GM21737 (cell line): ENCODE data around the gene BAIAP2L1.
"Not testable (repeated sequence)": the region's sequence is repeated elsewhere in the genome, so short reads cannot be mapped to it uniquely, and the experiment has no call there.

Source experiments
- ATAC-seq: cut with Tn5 transposase; IDR thresholded peaks from one replicate; pipeline ENCODE4 v1.9.1; 2021; ENCODE audit warnings: mild to moderate bottlenecking, moderate library complexity; ENCODE audit not compliant: unreplicated experiment

BAIAP2L1 gene

GRCh38 chr7:98324782-98325181 lies 76.1 kb downstream of the BAIAP2L1 start:
- no peak for ATAC-seq

- no peak for ATAC-seq
Measured at GRCh38 chr7:98323597-98324322, 77.1 kb downstream of the BAIAP2L1 start.

GRCh38 chr7:98322331-98323270 lies 78.3 kb downstream of the BAIAP2L1 start:
- ATAC-seq, result no peak

GRCh38 chr7:98321301-98321700 lies 79.6 kb downstream of the BAIAP2L1 start:
- no peak for ATAC-seq

- no peak for ATAC-seq
Measured at GRCh38 chr7:98319176-98319575, 81.7 kb downstream of the BAIAP2L1 start.

GRCh38 chr7:98317366-98318040 lies 83.4 kb downstream of the BAIAP2L1 start:
- ATAC-seq, result no peak

- not testable (repeated sequence) for ATAC-seq
Measured at GRCh38 chr7:98315994-98316527, 84.8 kb downstream of the BAIAP2L1 start.

- peak; percentile 53 for ATAC-seq
Measured at GRCh38 chr7:98315318-98315993, 85.4 kb downstream of the BAIAP2L1 start.

GRCh38 chr7:98314469-98314868 lies 86.4 kb downstream of the BAIAP2L1 start:
- peak; percentile 58 for ATAC-seq

- ATAC-seq, result no peak
Measured at GRCh38 chr7:98312201-98312600, 88.7 kb downstream of the BAIAP2L1 start.

- no peak for ATAC-seq
Measured at GRCh38 chr7:98309566-98309965, 91.3 kb downstream of the BAIAP2L1 start.

- ATAC-seq, result no peak
Measured at GRCh38 chr7:98307971-98308466, 92.9 kb downstream of the BAIAP2L1 start.

- ATAC-seq, result no peak
Measured at GRCh38 chr7:98305951-98306535, 94.8 kb downstream of the BAIAP2L1 start.

GRCh38 chr7:98303906-98304305 lies 97.0 kb downstream of the BAIAP2L1 start:
- ATAC-seq, result no peak

- ATAC-seq, result no peak
Measured at GRCh38 chr7:98303176-98303865, 97.6 kb downstream of the BAIAP2L1 start.

GRCh38 chr7:98301693-98302470 lies 99.0 kb downstream of the BAIAP2L1 start:
- no peak for ATAC-seq

GRCh38 chr7:98300595-98301372 lies 100.1 kb downstream of the BAIAP2L1 start:
- no peak for ATAC-seq
